Retinal pigment epithelial cell (primary cell): ENCODE measurements around the gene PPP1R9A.

ENCODE experiments used
- DNase-seq: peaks from one replicate; pipeline ENCODE4 v3.0.0-alpha.2; 2010; ENCODE audit warnings: low read depth
- H3K4me3 ChIP-seq: 2 replicates; pipeline ENCODE4 v1.5.1; 2011; ENCODE audit warnings: mild to moderate bottlenecking, low read length, control low read depth, moderate library complexity
- TF ChIP-seq, protein P1 (sequence below): conservative IDR thresholded peaks from 2 replicates; pipeline ENCODE4 v1.5.1; 2011; ENCODE audit warnings: low read depth, low read length, control low read depth, inconsistent platforms

Gene PPP1R9A

DNA sequence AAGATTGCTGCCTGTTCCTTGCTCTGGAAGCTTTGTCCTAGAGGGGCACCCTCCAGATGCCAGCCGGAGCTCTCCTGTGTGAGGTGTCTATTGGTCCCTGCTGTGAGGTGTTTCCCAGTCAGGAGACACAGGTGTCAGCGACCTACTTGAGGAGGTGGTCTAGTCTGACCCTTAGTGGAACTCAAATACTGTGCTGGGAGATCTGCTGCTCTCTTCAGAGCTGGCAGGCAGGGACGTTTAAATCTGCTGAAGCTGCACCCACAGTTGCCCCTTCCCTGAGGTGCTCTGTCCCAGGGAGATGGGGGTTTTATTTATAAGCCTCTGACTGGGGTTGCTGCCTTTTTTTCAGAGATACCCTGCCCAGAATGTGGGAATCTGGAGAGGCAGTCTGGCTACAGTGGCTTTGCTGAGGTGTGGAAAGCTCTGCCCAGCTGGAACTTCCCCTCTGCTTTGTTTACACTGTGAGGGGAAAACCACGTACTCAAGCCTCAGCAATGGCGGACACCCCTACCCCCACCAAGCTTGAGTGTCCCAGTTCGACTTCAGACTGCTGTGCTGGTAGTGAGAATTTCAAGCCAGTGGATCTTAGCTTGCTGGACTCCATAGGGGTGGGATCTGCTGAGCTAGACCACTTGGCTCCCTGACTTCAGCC lies 119.2 kb downstream of the PPP1R9A start:
- TF ChIP-seq, protein P1, sequence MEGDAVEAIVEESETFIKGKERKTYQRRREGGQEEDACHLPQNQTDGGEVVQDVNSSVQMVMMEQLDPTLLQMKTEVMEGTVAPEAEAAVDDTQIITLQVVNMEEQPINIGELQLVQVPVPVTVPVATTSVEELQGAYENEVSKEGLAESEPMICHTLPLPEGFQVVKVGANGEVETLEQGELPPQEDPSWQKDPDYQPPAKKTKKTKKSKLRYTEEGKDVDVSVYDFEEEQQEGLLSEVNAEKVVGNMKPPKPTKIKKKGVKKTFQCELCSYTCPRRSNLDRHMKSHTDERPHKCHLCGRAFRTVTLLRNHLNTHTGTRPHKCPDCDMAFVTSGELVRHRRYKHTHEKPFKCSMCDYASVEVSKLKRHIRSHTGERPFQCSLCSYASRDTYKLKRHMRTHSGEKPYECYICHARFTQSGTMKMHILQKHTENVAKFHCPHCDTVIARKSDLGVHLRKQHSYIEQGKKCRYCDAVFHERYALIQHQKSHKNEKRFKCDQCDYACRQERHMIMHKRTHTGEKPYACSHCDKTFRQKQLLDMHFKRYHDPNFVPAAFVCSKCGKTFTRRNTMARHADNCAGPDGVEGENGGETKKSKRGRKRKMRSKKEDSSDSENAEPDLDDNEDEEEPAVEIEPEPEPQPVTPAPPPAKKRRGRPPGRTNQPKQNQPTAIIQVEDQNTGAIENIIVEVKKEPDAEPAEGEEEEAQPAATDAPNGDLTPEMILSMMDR = no peak
- no peak overlapping the region for H3K4me3 ChIP-seq
- DNase-seq = no peak

DNA sequence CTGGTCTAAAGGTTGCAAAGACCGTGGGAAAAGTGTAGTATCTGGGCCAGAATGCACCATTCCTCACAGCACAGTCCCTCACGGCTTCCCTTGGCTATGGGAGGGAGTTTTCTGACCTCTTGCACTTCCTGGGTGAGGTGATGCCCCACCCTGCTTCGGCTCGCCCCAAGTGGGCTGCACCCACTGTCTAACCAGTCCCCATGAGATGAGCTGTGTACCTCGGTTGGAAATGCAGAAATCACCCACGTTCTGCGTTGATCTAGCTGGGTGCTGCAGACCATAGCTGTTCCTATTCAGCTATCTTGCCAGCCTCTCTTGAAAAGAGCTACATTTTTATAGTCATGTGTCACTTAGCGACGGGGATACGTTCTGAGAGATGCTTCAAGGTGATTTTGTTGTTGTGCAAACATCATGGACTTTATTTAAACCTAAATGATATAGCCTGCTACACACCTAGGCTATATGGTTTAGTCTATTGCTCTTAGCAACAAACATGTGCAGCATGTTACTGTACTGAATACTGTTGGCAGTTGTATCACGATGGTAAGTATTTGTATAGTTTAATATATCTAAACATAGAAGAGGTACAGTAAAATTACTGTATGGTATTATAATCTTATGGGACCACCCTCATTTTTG lies 120.0 kb downstream of the PPP1R9A start:
- no peak for DNase-seq
- TF ChIP-seq, protein P1 = no peak
- no peak overlapping the region for H3K4me3 ChIP-seq

DNA sequence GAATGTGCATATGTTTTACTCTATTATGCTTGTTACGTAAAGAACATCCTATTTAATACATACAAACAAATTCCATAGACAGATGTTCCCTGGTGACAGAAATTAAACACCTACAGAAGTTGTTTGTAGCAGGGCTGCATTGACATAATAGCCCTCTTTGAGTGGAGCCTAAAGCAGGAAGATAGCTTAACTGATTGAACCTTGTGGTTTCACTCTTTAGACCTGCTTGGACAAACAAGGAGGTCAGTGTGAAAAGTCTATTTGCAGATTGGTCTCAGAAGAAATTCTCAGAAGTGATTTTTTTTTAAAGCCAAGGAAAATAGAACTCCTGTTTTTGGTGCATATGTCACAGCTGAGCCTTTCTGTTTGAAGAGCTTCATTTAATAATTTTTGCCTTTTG lies 121.3 kb downstream of the PPP1R9A start:
- no peak for DNase-seq
- no peak overlapping the region for H3K4me3 ChIP-seq
- TF ChIP-seq, protein P1 = no peak

DNA sequence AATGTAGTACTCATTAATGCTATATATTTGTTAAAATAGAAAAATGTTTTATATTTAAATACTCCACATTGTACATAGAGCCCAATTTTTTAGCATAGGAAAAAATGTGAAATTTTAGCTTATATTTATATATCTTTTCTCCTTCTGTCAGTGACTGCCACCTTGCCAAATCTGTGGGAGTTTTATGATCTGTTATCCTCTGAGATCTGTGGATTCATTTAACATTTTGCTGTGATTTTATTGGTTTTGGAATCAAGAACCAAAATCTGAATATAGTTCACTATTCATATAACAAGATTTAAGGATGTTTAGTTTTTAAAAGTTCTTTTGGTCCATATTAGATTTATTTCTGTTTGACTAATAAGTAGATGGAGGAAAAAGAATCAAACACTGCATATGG lies 127.9 kb downstream of the PPP1R9A start:
- TF ChIP-seq, protein P1 = no peak

DNA sequence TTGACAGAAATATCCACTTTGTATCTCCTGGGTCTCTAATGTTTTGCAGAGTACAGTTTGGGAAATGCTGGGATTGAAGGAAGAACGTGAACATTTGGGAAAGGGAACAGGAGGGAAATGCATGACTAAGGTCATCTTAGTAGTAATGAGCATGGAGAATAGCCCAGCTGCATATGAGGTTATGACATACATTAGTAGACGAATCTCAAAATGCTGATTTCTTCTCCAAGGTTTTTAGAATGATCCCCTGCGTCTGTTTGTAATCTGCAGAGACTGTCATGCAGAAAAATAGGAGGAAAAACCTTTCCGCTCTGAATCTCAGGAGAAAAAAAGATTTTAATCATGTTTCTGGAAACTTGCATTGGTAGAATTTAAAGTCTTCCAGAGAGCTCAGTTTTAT lies 133.6 kb downstream of the PPP1R9A start:
- TF ChIP-seq, protein P1 = no peak
- DNase-seq = no peak
- H3K4me3 ChIP-seq = no peak overlapping the region

More for the DNA sequence above, 127.9 kb downstream of the PPP1R9A start:
- DNase-seq = no peak
- no peak overlapping the region for H3K4me3 ChIP-seq

DNA sequence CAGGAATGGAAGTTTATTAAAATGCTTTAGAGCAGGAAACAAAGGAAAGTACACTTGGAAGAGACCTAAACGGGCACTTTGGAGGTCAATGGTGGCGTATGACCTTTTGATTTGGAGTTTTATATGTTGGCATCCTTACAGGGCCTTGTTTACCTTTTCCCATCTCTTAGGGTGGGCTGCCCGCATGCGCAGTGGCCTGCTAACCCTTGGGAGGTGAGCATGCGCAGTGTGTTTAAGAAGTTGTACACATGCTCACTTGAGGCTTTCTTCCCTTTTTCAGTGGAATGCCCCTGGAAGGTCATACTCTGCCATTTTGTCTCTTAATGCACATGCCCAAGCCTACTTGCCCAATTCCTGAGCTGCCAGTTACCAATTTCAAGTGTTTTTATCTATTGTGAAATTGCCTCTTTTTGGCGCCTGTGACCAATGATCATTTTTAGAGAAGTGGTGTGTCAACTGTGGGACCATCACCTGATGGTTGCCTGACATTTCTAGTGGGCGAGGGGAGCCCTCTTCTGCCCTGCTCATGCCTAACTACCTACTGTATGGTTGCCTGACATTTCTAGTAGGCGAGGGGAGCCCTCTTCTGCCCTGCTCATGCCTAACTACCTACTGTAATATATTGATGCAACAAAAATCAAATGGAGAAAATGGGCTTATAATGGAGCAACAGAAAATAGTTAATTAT lies 138.0 kb downstream of the PPP1R9A start:
- no peak for DNase-seq
- TF ChIP-seq, protein P1 = no peak
- no peak overlapping the region for H3K4me3 ChIP-seq
